Endothelial cell of umbilical vein (primary cell): ENCODE data around the gene IL25.

ENCODE experiments used
- EZH2 ChIP-seq: IDR thresholded peaks from 2 replicates; pipeline ENCODE4 v1.6.1; 2012; ENCODE audit warnings: borderline replicate concordance, low read depth, mild to moderate bottlenecking, moderate library complexity, low read length, inconsistent platforms; ENCODE audit not compliant: severe bottlenecking
- POLR2A ChIP-seq: IDR thresholded peaks from 2 replicates; pipeline ENCODE4 v1.6.1; 2012; ENCODE audit warnings: low read depth, mild to moderate bottlenecking, control low read depth, low read length
- TF ChIP-seq, protein P1 (sequence below), 2 donors: IDR thresholded peaks; 1 replicate in 1 of 2; 2 replicates in 1 of 2; pipeline ENCODE4 v1.5.1; 2011; ENCODE audit warnings: low read length in 2 of 2, mild to moderate bottlenecking in 2 of 2, moderate library complexity in 2 of 2, control low read depth in 1 of 2, inconsistent platforms in 1 of 2, low read depth in 1 of 2; ENCODE audit not compliant: insufficient read depth in 1 of 2; ENCODE audit errors: extremely low read depth in 1 of 2

- TF ChIP-seq POLR2A (no peak), EZH2 (no peak)
- TF ChIP-seq, protein P1, sequence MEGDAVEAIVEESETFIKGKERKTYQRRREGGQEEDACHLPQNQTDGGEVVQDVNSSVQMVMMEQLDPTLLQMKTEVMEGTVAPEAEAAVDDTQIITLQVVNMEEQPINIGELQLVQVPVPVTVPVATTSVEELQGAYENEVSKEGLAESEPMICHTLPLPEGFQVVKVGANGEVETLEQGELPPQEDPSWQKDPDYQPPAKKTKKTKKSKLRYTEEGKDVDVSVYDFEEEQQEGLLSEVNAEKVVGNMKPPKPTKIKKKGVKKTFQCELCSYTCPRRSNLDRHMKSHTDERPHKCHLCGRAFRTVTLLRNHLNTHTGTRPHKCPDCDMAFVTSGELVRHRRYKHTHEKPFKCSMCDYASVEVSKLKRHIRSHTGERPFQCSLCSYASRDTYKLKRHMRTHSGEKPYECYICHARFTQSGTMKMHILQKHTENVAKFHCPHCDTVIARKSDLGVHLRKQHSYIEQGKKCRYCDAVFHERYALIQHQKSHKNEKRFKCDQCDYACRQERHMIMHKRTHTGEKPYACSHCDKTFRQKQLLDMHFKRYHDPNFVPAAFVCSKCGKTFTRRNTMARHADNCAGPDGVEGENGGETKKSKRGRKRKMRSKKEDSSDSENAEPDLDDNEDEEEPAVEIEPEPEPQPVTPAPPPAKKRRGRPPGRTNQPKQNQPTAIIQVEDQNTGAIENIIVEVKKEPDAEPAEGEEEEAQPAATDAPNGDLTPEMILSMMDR (IDR thresholded peaks at IDR 0.05; ENCODE audit: extremely low read depth in 1 of 2, insufficient read depth in 1 of 2, low read depth in 1 of 2, low read length in 2 of 2) = no peak
Measured at GRCh38 chr14:23359722-23360447, 12.7 kb upstream of the IL25 start.
